DND-41 (cell line): Measurements from ENCODE around the gene LMO7.

Experiments
- CTCF ChIP-seq: IDR thresholded peaks from 2 replicates; pipeline ENCODE4 v1.5.1; 2012; ENCODE audit warnings: borderline replicate concordance, low read length, moderate library complexity, mild to moderate bottlenecking; ENCODE audit not compliant: poor library complexity, severe bottlenecking; ENCODE audit errors: extremely low read depth
- EZH2 ChIP-seq: IDR thresholded peaks from 3 replicates; pipeline ENCODE4 v1.6.1; 2012; ENCODE audit warnings: borderline replicate concordance, low read depth, mild to moderate bottlenecking, moderate library complexity, low read length, inconsistent platforms; ENCODE audit not compliant: severe bottlenecking

GRCh38 chr13:75838366-75839005, 202.4 kb downstream of the LMO7 start:
- TF ChIP-seq CTCF (no peak), EZH2 (no peak)
